Measurements from ENCODE around the gene EXOC2. TPM values are rescaled to one million over a fixed set of nuclear protein-coding genes. Genes with fewer than 3 reads are reported as not detected.
A peak's percentile ranks its signal among the peaks of the same experiment; 100 is the strongest.

The EXOC2 gene
- total and polyA plus RNA-seq, 2 of the 13 experiments (the other 11 are each of a cell fraction or from before 2014, with no cell fraction given): 12.6 to 22.9 TPM

GRCh38 chr6:692858-693722 is at the start of gene EXOC2 (continued):
- peak; percentile 96 for TF ChIP-seq IRF2 (CRISPR knock-in tag; IDR thresholded peaks at IDR 0.05)
- TF ChIP-seq PHF5A (CRISPR knock-in tag; IDR thresholded peaks at IDR 0.05; ENCODE audit: low read depth, unreplicated experiment): peak; percentile 66
- TF ChIP-seq NKX3-1 (CRISPR knock-in tag; IDR thresholded peaks at IDR 0.05): no peak; the same call in none of the 2 replicates
- 0 out of 2 replicates have a peak, but pooled peaks have one; percentile 81 for TF ChIP-seq ZNF12 (CRISPR knock-in tag; IDR thresholded peaks at IDR 0.05)
- peak; percentile 96 for TF ChIP-seq ZNF235 (CRISPR knock-in tag; IDR thresholded peaks at IDR 0.05; ENCODE audit: borderline replicate concordance)
- 0 out of 2 replicates have a peak, but pooled peaks have one; percentile 71 for TF ChIP-seq TP53 (CRISPR knock-in tag; conservative IDR thresholded peaks at IDR 0.05)
- TF ChIP-seq REXO4 (CRISPR knock-in tag; IDR thresholded peaks at IDR 0.05; ENCODE audit: borderline replicate concordance): no peak
- peak; percentile 96 for TF ChIP-seq ZNF772 (CRISPR knock-in tag; IDR thresholded peaks at IDR 0.05)
- TF ChIP-seq THAP9 (CRISPR knock-in tag; IDR thresholded peaks at IDR 0.05; ENCODE audit: borderline replicate concordance): peak; percentile 79; the same call in 1 of the 2 replicates
- peak; percentile 30; the same call in 1 of the 2 replicates for TF ChIP-seq ZNF619 (CRISPR knock-in tag; IDR thresholded peaks at IDR 0.05)
- peak; percentile 79; the same call in 1 of the 2 replicates for TF ChIP-seq XBP1 (CRISPR knock-in tag; IDR thresholded peaks at IDR 0.05)
- TF ChIP-seq NR0B2 (CRISPR knock-in tag; IDR thresholded peaks at IDR 0.05): peak; percentile 84
- no peak for TF ChIP-seq MBD4 (IDR thresholded peaks at IDR 0.05; ENCODE audit: borderline replicate concordance, low read length)
- peak; percentile 74; the same call in 1 of the 2 replicates for TF ChIP-seq ARHGAP35 (CRISPR knock-in tag; IDR thresholded peaks at IDR 0.05; ENCODE audit: borderline replicate concordance)
- TF ChIP-seq SMYD3 (CRISPR knock-in tag; IDR thresholded peaks at IDR 0.05): no peak
- TF ChIP-seq, protein P1, sequence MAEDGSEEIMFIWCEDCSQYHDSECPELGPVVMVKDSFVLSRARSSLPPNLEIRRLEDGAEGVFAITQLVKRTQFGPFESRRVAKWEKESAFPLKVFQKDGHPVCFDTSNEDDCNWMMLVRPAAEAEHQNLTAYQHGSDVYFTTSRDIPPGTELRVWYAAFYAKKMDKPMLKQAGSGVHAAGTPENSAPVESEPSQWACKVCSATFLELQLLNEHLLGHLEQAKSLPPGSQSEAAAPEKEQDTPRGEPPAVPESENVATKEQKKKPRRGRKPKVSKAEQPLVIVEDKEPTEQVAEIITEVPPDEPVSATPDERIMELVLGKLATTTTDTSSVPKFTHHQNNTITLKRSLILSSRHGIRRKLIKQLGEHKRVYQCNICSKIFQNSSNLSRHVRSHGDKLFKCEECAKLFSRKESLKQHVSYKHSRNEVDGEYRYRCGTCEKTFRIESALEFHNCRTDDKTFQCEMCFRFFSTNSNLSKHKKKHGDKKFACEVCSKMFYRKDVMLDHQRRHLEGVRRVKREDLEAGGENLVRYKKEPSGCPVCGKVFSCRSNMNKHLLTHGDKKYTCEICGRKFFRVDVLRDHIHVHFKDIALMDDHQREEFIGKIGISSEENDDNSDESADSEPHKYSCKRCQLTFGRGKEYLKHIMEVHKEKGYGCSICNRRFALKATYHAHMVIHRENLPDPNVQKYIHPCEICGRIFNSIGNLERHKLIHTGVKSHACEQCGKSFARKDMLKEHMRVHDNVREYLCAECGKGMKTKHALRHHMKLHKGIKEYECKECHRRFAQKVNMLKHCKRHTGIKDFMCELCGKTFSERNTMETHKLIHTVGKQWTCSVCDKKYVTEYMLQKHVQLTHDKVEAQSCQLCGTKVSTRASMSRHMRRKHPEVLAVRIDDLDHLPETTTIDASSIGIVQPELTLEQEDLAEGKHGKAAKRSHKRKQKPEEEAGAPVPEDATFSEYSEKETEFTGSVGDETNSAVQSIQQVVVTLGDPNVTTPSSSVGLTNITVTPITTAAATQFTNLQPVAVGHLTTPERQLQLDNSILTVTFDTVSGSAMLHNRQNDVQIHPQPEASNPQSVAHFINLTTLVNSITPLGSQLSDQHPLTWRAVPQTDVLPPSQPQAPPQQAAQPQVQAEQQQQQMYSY (CRISPR knock-in tag; IDR thresholded peaks at IDR 0.05): 0 out of 2 replicates have a peak, but pooled peaks have one; percentile 57
- TF ChIP-seq SALL2 (CRISPR knock-in tag; IDR thresholded peaks at IDR 0.05): peak; percentile 89
- TF ChIP-seq SNAPC5 (CRISPR knock-in tag; IDR thresholded peaks at IDR 0.05; ENCODE audit: borderline replicate concordance): no peak
- TF ChIP-seq, protein P2, sequence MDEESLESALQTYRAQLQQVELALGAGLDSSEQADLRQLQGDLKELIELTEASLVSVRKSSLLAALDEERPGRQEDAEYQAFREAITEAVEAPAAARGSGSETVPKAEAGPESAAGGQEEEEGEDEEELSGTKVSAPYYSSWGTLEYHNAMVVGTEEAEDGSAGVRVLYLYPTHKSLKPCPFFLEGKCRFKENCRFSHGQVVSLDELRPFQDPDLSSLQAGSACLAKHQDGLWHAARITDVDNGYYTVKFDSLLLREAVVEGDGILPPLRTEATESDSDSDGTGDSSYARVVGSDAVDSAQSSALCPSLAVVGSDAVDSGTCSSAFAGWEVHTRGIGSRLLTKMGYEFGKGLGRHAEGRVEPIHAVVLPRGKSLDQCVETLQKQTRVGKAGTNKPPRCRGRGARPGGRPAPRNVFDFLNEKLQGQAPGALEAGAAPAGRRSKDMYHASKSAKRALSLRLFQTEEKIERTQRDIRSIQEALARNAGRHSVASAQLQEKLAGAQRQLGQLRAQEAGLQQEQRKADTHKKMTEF (CRISPR knock-in tag; IDR thresholded peaks at IDR 0.05): peak; percentile 96
- peak; percentile 72; the same call in 1 of the 2 replicates for TF ChIP-seq ZNF761 (CRISPR knock-in tag; conservative IDR thresholded peaks at IDR 0.05)

All from HepG2 (cell line).